ENCODE measurements around the gene MMAB. TPM values are rescaled to one million over a fixed set of nuclear protein-coding genes. Genes with fewer than 3 reads are reported as not detected.
A peak's percentile ranks its signal among the peaks of the same experiment; 100 is the strongest.

Gene MMAB
- total RNA-seq, 1 experiment from 2014 or later: 40.1 TPM

DNA sequence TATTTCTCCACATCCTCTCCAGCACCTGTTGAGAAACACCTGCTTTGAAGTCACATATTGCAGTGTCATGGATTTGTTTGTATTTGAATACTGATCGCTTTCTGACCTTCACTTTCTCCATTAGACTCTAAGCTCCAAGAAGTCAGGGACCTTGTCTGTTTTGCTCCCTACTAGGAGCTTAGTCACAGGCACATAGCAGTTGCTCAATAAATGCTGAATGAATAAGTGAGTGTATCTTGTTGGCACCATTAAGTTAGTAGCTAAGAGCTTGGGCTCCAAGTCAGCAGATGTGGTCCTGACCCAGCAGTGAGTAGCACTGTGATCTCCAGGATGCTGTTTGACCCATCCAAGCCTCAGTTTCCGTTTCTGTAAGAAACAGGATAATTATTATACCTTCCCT is 10.4 kb upstream of the MMAB start:
- DNase-seq (ENCODE audit: low read depth): no peak

DNA sequence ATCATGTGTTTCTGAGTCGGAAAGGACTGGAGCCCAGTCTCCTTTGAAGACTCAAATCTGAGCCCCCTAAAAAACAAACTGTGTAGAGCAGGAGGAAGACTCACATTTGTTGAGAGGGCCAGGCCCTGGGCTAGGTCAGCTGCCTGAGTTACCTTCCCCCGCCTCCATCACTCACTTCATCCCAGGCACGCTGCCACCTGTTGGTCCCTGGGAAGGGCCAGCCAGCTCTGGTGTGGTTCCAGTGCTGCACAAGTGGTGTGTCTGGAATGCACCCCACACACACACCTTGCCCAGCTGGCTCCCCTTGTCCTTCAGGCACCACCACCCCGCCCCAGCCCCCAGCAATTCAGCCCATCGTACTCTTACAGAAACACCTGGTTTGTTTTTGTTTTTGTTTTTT is 9.3 kb upstream of the MMAB start:
- DNase-seq (ENCODE audit: low read depth): peak; percentile 19

DNA sequence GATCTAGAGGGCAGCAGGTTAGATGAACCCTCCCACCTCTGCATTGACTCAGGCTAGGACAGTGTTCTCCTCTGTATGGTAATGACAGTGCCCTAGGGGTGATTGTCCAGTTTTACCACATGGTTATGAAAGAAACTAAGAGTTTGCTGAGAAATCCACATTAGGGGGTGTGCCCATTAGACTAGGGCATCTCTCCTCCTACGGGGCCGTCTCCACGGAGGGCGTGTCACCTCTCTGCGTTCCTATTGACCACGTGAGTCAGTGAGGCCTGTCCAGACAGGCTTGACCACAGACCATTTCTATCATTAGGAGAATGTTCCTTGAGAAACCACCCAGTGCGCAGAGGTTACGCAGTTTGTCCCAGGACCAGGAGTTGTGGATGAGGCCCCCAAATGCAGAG is 8.6 kb upstream of the MMAB start:
- DNase-seq (ENCODE audit: low read depth): peak; percentile 54

- DNase-seq (ENCODE audit: low read depth): no peak
Observed at GRCh38 chr12:109581334-109581691, 8.0 kb upstream of the MMAB start.

GRCh38 chr12:109580684-109581333 is 7.5 kb upstream of the MMAB start:
- DNase-seq (ENCODE audit: low read depth): no peak

DNA sequence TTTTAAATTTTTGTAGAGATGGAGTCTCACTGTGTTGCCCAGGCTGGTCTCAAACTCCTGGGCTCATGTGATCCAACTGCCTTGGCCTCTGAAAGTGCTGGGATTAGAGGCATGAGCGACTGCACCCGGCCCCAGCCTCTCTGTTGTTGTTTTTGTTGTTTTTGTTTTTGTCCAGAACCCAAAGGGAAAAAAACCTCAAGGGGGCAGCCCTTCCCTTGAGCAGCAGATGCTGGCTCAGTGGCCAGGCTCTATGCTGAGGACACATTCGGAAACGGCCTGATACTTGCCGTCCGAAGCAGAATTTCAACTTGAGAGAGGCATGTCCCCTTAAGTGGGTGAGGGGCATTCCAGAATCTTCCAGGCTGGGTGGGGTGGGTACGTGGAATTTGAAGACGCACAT is 7.0 kb upstream of the MMAB start:
- DNase-seq (ENCODE audit: low read depth): no peak

GRCh38 chr12:109579639-109580038 is 6.3 kb upstream of the MMAB start:
- no peak for DNase-seq (ENCODE audit: low read depth)

GRCh38 chr12:109578330-109578927 is 5.1 kb upstream of the MMAB start:
- no peak for DNase-seq (ENCODE audit: low read depth)

GRCh38 chr12:109577311-109577710 is 4.0 kb upstream of the MMAB start:
- DNase-seq (ENCODE audit: low read depth): no peak

DNA sequence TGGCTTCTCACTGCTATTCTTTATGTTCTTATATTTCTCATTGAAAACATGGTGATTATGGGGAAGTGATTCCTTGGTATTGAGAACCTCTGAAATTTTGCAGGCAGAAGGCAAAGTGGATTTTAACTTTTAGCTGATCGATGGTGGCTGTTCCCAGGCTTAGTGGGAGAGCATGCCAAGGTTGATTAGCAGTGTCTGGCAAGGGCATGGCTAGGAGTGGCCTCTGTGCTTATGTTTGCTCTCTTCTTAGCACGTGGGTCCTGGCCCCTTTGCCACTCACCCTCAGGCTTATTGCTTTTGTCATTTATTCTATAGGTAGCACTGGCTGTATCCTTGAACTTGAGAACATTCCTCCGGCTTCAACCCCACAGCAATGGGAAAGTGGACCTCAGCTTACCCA is 2.4 kb upstream of the MMAB start:
- no peak for DNase-seq (ENCODE audit: low read depth)

DNA sequence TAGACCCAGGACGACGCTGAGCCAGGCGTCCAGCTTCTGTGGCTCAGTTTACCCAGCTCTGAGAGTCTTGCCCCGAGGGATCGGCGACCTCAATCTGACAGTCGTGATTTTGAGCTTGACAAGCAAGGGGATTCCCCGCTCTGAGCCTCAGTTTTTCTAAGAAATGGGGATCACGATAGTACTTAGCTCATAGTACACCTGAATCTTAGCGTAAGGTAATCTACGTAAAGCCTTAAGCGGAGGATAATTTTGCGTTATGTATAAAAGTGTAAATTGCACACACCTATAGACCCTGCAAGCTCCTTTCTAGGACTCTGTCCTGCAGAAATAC is 575 bp upstream of the MMAB start:
- DNase-seq (ENCODE audit: low read depth): no peak

DNA sequence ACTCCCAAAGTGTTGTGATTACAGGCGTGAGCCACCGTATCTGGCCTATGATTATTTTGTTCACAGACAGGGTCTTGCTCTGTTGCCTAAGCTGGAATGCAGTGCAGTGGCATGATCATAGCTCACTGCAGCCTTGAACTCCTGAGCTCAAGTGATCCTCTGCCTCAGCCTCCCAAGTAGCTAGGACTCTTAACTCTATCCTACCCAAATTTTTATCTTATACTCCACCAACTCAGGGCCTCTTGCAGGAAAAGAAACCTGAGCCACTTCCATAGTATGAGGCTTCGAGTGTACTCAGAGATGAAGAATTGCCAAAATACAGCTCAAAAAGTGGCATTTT is 828 bp downstream of the MMAB start:
- no peak for DNase-seq (ENCODE audit: low read depth)

GRCh38 chr12:109571773-109572505 is 1.4 kb downstream of the MMAB start:
- DNase-seq (ENCODE audit: low read depth): no peak

DNA sequence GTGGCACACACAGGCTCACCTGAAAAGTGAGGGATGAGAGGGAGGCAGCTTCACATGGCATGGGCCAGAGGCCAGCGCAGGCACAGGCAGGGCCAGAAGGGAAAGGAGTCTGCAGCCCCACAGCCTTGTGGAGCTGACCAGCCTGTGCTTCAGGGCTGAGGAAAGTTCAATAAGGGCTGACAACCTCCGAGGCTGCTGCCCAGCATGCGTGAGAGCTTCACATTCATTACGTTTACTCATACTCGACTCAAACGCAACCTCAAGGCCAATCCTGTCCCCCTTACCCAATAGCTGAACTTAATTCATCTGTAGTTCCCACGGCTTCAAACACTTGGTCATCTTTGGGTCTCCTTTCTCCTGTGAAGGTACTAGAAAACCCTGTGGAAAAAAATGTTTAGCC is 4.8 kb downstream of the MMAB start:
- no peak for DNase-seq (ENCODE audit: low read depth)

DNA sequence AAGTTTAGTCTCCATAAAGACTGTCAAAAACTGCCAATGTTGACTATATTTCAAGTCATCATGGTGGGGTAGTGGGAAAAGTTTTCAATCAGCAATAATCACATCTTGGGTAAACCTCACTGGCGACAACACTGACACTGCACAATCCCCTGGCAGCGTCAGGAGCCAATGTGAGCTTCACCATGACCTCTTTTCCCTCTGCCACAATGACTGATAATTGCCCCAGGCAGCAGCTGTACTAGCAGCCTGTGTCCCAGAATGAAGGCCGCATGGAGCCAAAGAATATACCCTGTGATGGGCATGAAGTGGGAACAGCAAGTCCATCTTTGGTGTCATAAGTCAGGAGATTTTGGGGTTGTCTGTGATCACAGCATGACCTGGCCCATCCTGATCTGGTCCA is 5.3 kb downstream of the MMAB start:
- no peak for DNase-seq (ENCODE audit: low read depth)

- no peak for DNase-seq (ENCODE audit: low read depth)
Observed at GRCh38 chr12:109567296-109567695, 6.0 kb downstream of the MMAB start.

DNA sequence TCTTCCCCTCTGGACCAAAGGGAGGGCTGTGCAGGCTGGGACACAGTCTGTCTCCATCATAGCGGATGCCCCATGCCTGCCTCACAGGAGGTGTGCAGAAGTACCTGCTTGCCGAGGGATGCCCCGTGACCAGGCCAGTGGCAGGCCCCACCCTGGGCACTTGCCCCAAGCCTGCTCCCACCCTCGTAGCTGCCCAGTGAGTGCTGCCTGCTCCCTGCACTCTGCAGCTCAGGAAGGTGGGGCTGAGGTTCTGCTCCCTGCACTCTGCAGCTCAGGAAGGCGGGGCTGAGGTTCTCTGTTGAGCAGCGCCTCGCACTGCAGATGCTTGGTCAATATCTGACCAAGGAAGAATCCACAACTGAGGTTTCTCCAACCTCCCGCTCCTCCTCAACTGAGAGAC is 6.9 kb downstream of the MMAB start:
- DNase-seq (ENCODE audit: low read depth): no peak

DNA sequence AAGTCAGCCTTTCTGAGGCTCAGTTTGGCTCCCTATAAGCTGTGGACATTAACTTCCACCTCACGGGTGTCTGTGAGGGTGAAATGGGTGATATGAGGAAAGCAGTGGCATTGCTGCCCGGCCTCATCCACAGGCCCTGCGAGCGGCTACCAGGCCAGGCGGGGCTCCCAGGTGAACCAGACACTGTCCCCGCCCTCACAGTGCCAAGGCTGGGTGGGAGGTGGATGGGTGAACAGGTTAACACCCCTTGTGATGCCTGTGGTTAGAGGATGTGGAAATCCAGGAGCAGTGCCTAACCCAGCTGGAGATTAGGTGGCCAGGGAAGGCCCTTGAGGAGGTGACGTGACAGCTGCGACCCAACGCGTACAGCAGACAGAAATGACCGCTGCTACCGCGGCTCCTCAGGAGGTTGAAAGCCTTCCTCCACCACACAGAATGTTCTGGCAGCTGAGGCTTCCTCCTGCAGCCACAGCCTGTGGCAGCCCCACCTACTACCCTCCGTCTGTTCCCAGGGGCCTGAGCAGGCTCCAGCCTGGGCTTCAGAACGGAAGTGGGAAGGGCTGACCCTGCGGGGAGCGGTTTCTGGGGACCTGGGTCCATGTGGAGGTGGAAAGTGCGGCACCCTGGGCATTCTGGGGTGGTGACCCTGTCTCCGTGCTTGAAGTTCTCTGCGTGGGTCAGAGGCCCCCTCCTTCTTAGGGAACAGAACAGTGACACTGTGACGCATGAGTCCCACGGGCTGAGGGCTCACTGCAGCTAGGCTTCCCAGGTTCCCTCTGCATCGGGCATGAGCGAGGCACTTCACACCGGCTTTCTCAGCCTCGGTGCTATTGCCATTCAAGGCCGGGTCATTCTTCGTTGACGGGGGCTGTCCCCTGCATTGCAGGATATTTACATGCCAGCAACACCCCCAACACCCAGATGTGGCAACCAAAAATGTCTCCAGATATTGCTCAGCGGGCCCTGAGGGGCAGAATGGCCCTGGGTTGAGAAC is 9.7 kb downstream of the MMAB start:
- no peak for DNase-seq (ENCODE audit: low read depth)

DNA sequence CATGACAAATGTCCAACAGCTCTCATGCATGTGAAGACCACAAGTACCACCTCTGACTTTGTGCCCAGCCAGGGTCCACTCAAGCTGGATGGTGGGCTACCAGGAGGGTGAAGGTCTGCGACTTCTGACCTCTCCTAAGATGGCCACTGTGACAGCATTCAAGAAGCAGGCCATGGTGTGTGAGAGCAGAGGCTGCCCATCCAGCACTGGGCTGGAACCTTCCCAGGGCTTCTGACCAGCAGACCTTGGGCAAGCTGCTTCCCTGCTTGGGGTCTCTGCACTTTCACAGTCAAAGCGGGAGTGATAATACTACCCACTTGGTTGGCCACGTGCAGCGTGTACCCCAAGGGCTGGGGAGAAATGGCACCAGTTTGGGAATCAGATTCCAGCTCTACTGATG is 10.4 kb downstream of the MMAB start:
- DNase-seq (ENCODE audit: low read depth): no peak

DNA sequence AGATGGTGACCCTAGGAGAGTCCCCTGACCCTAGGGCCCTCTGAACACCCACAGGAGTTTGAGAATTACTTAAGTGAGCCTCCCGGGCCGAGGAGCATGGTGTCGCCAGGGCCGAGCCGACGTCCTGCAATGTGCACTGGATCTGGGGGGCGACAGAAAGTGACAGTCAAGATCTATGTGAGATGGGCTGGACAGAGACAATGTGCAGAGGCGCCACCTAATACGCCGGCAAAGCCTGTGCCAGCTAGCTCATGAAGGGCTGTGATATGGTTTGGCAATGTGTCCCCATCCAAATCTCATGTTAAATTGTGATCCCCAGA is 11.6 kb downstream of the MMAB start:
- DNase-seq (ENCODE audit: low read depth): no peak

GRCh38 chr12:109560867-109561710 is 12.2 kb downstream of the MMAB start:
- DNase-seq (ENCODE audit: low read depth): no peak

GRCh38 chr12:109559601-109560000 is 13.7 kb downstream of the MMAB start:
- no peak for DNase-seq (ENCODE audit: low read depth)
